Measurements from ENCODE around the gene CCNL2.

Gene CCNL2

DNA sequence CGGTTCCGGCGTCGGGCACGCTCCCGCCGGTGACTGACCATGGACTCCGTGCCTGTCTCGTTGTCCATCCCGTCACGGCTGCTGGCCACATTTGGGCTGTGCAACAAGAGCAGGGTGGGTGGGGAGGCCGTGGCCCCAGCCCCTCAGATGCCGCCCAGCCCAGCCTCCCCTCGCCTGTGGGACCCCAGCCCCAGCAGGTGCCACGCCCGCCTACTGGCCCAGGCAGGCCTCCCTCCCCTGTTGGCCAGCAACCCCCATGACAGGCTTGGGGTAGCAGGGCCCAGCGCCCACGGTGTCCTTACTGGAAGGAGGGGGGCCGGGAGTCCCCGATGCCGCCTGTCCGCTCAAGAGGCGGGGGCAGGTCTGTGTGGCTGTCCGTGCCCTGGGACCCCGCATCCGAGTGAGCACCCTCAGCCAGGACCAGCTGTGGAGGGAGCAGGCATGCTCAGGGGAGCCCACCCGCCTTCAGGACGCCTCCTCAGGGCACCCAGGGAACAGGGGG, 57.0 kb downstream of the CCNL2 start:
- no peak overlapping the region for H3K4me3 ChIP-seq (ENCODE audit: low read depth, low read length)
- ChIA-PET CTCF (interaction anchor here (0.9 kb wide), 1 partner anchor 30 kb away, joined by 3 read pairs; no protein-coding TSS in a partner anchor), POLR2A (interaction anchor here (0.5 to 0.6 kb wide), 2 partner anchors 30 to 54 kb away, joined by 3 read pairs; no protein-coding TSS in a partner anchor)
- H3K4me1 ChIP-seq (ENCODE audit: control insufficient read depth, insufficient read depth, low read length): peaks cover 1% of the 10 kb centered on the region
- H3K36me3 ChIP-seq (ENCODE audit: control insufficient read depth in 2 of 2, insufficient read depth in 1 of 2, low read length in 2 of 2): peaks cover 0 to 71% of the 10 kb centered on the region in 2 experiments; a peak in 2 of 3 replicates
- TF ChIP-seq ZNF544 (tag by site-specific recombination; IDR thresholded peaks at IDR 0.05): no peak
- H3K9me3 ChIP-seq (ENCODE audit: control insufficient read depth, insufficient read depth, low read depth, low read length): no peaks in the 10 kb centered on the region
- H3K27ac ChIP-seq (ENCODE audit: extremely low read depth, low read depth, low read length): no peak overlapping the region

DNA sequence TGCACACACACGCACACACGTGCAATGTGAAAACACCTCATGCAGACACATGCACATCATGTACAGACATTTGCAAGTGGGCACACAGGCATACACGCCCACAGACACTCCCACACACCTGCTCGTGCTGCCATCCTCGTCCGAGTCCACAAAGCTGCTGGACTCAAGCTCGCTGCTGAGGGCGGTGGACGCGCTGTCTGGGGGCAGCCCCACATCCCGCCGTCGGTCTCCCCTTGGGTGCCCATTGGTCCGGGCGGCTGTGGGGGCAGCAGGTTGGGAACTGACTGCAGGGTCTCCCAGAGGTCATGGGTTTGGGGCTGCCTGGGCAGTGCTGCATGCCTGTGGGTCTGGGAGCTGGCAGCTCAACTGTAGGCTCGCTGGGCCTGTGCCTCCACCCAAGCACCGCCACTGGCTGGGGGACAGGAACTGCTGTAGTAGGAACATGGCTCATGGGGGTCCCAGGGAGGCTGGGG, 57.5 kb downstream of the CCNL2 start:
- no peak overlapping the region for H3K4me3 ChIP-seq (ENCODE audit: low read depth, low read length)
- H3K9me3 ChIP-seq (ENCODE audit: control insufficient read depth, insufficient read depth, low read depth, low read length): no peaks in the 10 kb centered on the region
- H3K27ac ChIP-seq (ENCODE audit: extremely low read depth, low read depth, low read length): no peak overlapping the region
- ChIA-PET POLR2A (no interaction called here), CTCF (no interaction called here)
- H3K36me3 ChIP-seq (ENCODE audit: control insufficient read depth in 2 of 2, insufficient read depth in 1 of 2, low read length in 2 of 2): peaks cover 0 to 73% of the 10 kb centered on the region in 2 experiments; a peak in 2 of 3 replicates
- no peaks in the 10 kb centered on the region; the same call in 1 of the 2 replicates for H3K4me1 ChIP-seq (ENCODE audit: control insufficient read depth, insufficient read depth, low read length)
- TF ChIP-seq ZNF423 (tag by site-specific recombination; IDR thresholded peaks at IDR 0.05): no peak
- TF ChIP-seq ZNF600 (tag by site-specific recombination; IDR thresholded peaks at IDR 0.05): peak; percentile 20; the same call in 1 of the 2 replicates
- TF ChIP-seq, protein P1, sequence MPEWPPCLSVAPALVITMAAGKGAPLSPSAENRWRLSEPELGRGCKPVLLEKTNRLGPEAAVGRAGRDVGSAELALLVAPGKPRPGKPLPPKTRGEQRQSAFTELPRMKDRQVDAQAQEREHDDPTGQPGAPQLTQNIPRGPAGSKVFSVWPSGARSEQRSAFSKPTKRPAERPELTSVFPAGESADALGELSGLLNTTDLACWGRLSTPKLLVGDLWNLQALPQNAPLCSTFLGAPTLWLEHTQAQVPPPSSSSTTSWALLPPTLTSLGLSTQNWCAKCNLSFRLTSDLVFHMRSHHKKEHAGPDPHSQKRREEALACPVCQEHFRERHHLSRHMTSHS (tag by site-specific recombination; IDR thresholded peaks at IDR 0.05): no peak
- no peak for TF ChIP-seq ZNF311 (tag by site-specific recombination; IDR thresholded peaks at IDR 0.05; ENCODE audit: borderline replicate concordance)
- no peak for TF ChIP-seq ZNF223 (tag by site-specific recombination; IDR thresholded peaks at IDR 0.05)
- no peak for TF ChIP-seq ZNF768 (tag by site-specific recombination; IDR thresholded peaks at IDR 0.05)
- no peak for TF ChIP-seq ZNF239 (tag by site-specific recombination; IDR thresholded peaks at IDR 0.05)
- TF ChIP-seq ZNF701 (tag by site-specific recombination; IDR thresholded peaks at IDR 0.05): no peak
- TF ChIP-seq ZNF2 (tag by site-specific recombination; IDR thresholded peaks at IDR 0.05): no peak
- TF ChIP-seq HIC1 (tag by site-specific recombination; IDR thresholded peaks at IDR 0.05): peak; percentile 57; the same call in 1 of the 2 replicates
- TF ChIP-seq, protein P2, sequence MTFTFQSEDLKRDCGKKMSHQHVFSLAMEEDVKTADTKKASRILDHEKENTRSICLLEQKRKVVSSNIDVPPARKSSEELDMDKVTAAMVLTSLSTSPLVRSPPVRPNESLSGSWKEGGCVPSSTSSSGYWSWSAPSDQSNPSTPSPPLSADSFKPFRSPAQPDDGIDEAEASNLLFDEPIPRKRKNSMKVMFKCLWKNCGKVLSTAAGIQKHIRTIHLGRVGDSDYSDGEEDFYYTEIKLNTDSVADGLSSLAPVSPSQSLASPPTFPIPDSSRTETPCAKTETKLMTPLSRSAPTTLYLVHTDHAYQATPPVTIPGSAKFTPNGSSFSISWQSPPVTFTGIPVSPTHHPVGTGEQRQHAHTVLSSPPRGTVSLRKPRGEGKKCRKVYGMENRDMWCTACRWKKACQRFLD (tag by site-specific recombination; IDR thresholded peaks at IDR 0.05): no peak
- no peak for TF ChIP-seq ZNF324 (tag by site-specific recombination; IDR thresholded peaks at IDR 0.05)
- TF ChIP-seq ZFHX2 (tag by site-specific recombination; conservative IDR thresholded peaks at IDR 0.05): peak; percentile 77
- TF ChIP-seq SCRT1 (tag by site-specific recombination; IDR thresholded peaks at IDR 0.05; ENCODE audit: borderline replicate concordance): no peak
- no peak for TF ChIP-seq ZBTB48 (tag by site-specific recombination; IDR thresholded peaks at IDR 0.05)
- TF ChIP-seq, protein P3, sequence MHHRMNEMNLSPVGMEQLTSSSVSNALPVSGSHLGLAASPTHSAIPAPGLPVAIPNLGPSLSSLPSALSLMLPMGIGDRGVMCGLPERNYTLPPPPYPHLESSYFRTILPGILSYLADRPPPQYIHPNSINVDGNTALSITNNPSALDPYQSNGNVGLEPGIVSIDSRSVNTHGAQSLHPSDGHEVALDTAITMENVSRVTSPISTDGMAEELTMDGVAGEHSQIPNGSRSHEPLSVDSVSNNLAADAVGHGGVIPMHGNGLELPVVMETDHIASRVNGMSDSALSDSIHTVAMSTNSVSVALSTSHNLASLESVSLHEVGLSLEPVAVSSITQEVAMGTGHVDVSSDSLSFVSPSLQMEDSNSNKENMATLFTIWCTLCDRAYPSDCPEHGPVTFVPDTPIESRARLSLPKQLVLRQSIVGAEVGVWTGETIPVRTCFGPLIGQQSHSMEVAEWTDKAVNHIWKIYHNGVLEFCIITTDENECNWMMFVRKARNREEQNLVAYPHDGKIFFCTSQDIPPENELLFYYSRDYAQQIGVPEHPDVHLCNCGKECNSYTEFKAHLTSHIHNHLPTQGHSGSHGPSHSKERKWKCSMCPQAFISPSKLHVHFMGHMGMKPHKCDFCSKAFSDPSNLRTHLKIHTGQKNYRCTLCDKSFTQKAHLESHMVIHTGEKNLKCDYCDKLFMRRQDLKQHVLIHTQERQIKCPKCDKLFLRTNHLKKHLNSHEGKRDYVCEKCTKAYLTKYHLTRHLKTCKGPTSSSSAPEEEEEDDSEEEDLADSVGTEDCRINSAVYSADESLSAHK (tag by site-specific recombination; IDR thresholded peaks at IDR 0.05): no peak
- TF ChIP-seq EGR2 (tag by site-specific recombination; IDR thresholded peaks at IDR 0.05; ENCODE audit: low read depth): peak; percentile 56; the same call in 1 of the 2 replicates
- no peak for TF ChIP-seq GLIS1 (tag by site-specific recombination; IDR thresholded peaks at IDR 0.05)
- no peak for TF ChIP-seq ZNF549 (tag by site-specific recombination; IDR thresholded peaks at IDR 0.05)
- TF ChIP-seq KLF9 (tag by site-specific recombination; IDR thresholded peaks at IDR 0.05; ENCODE audit: low read depth): peak; percentile 41; the same call in 1 of the 2 replicates
- TF ChIP-seq ZNF335 (tag by site-specific recombination; conservative IDR thresholded peaks at IDR 0.05): no peak
- no peak for TF ChIP-seq ZNF530 (tag by site-specific recombination; IDR thresholded peaks at IDR 0.05; ENCODE audit: low read depth)
- no peak for TF ChIP-seq ZNF544 (tag by site-specific recombination; IDR thresholded peaks at IDR 0.05)
- TF ChIP-seq ZNF169 (tag by site-specific recombination; IDR thresholded peaks at IDR 0.05): no peak
- TF ChIP-seq WT1 (tag by site-specific recombination; IDR thresholded peaks at IDR 0.05): no peak
- no peak for TF ChIP-seq ZNF571 (tag by site-specific recombination; IDR thresholded peaks at IDR 0.05)
- TF ChIP-seq ZNF175 (tag by site-specific recombination; IDR thresholded peaks at IDR 0.05): no peak
- TF ChIP-seq, protein P4, sequence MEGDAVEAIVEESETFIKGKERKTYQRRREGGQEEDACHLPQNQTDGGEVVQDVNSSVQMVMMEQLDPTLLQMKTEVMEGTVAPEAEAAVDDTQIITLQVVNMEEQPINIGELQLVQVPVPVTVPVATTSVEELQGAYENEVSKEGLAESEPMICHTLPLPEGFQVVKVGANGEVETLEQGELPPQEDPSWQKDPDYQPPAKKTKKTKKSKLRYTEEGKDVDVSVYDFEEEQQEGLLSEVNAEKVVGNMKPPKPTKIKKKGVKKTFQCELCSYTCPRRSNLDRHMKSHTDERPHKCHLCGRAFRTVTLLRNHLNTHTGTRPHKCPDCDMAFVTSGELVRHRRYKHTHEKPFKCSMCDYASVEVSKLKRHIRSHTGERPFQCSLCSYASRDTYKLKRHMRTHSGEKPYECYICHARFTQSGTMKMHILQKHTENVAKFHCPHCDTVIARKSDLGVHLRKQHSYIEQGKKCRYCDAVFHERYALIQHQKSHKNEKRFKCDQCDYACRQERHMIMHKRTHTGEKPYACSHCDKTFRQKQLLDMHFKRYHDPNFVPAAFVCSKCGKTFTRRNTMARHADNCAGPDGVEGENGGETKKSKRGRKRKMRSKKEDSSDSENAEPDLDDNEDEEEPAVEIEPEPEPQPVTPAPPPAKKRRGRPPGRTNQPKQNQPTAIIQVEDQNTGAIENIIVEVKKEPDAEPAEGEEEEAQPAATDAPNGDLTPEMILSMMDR (tag by site-specific recombination; IDR thresholded peaks at IDR 0.05): no peak
